Breast epithelium (tissue), 3 donors: ENCODE measurements around the gene TSPO.
"Not testable (repeated sequence)": the region's sequence is repeated elsewhere in the genome, so short reads cannot be mapped to it uniquely, and the experiment has no call there.

Experiments used
- CTCF ChIP-seq, 3 donors: fragments of 450-650 bp; IDR thresholded peaks; one replicate each; pipeline ENCODE4 v1.5.1; 2016 to 2017; ENCODE audit warnings: antibody characterized with exemption in 3 of 3, mild to moderate bottlenecking in 3 of 3, moderate library complexity in 3 of 3
- POLR2A ChIP-seq: fragments of 450-650 bp; IDR thresholded peaks from one replicate; pipeline ENCODE4 v1.6.1; 2016; ENCODE audit warnings: antibody characterized with exemption, mild to moderate bottlenecking, moderate library complexity

GRCh38 chr22:43145371-43145770 is 6.0 kb upstream of the TSPO start:
- TF ChIP-seq CTCF (IDR thresholded peaks at IDR 0.05); POLR2A: not testable (repeated sequence)
